DOHH2 (cell line): Measurements from ENCODE around the gene EML6.

Experiments
- H3F3A ChIP-seq: fragments of 200-600 bp; sonication (generic), shearing (Covaris generic); 2 replicates; pipeline ENCODE4 v1.6.0; 2016; ENCODE audit warnings: antibody characterized with exemption, mild to moderate bottlenecking; ENCODE audit not compliant: control insufficient read depth, insufficient read depth
- H3K27ac ChIP-seq: fragments of 200-600 bp; sonication (generic); 2 replicates; pipeline ENCODE4 v1.5.1; 2014; ENCODE audit warnings: low read depth, mild to moderate bottlenecking, low read length, moderate library complexity
- H3K27me3 ChIP-seq: fragments of 200-600 bp; sonication (generic); 2 replicates; pipeline ENCODE4 v1.6.1; 2014; ENCODE audit warnings: mild to moderate bottlenecking, low read length, mixed read lengths; ENCODE audit not compliant: control insufficient read depth
- H3K36me3 ChIP-seq: fragments of 200-600 bp; sonication (generic); 2 replicates; pipeline ENCODE4 v1.6.1; 2014; ENCODE audit warnings: mild to moderate bottlenecking, low read length, moderate library complexity, mixed read lengths; ENCODE audit not compliant: control insufficient read depth
- H3K4me1 ChIP-seq: fragments of 200-600 bp; sonication (generic); 2 replicates; pipeline ENCODE4 v1.6.1; 2014; ENCODE audit warnings: mild to moderate bottlenecking, low read length, mixed read lengths; ENCODE audit not compliant: control insufficient read depth
- H3K4me2 ChIP-seq: fragments of 200-600 bp; sonication (generic); 2 replicates; pipeline ENCODE4 v1.6.0; 2014; ENCODE audit warnings: mild to moderate bottlenecking, low read length, moderate library complexity
- H3K4me3 ChIP-seq: fragments of 200-600 bp; sonication (generic); 2 replicates; pipeline ENCODE4 v1.5.1; 2014; ENCODE audit warnings: mild to moderate bottlenecking, low read length, mixed read lengths
- H3K79me2 ChIP-seq: fragments of 200-600 bp; sonication (generic); 2 replicates; pipeline ENCODE4 v1.6.1; 2014; ENCODE audit warnings: mild to moderate bottlenecking, low read length, mixed read lengths; ENCODE audit not compliant: control insufficient read depth
- H3K9me2 ChIP-seq: fragments of 200-600 bp; sonication (generic); replicated peaks from 2 replicates; pipeline ENCODE4 v1.6.1; 2014; ENCODE audit warnings: mild to moderate bottlenecking, low read length, mixed read lengths; ENCODE audit not compliant: control insufficient read depth
- H3K9me3 ChIP-seq: fragments of 200-600 bp; sonication (generic); 2 replicates; pipeline ENCODE4 v1.6.1; 2014; ENCODE audit warnings: antibody characterized with exemption, low read length, mixed read lengths; ENCODE audit not compliant: control insufficient read depth, insufficient read depth
- H4K20me1 ChIP-seq: fragments of 200-600 bp; sonication (generic); 2 replicates; pipeline ENCODE4 v1.6.0; 2014; ENCODE audit warnings: low read depth, mild to moderate bottlenecking, antibody characterized with exemption, low read length, moderate library complexity; ENCODE audit not compliant: control insufficient read depth, insufficient read depth
- CTCF ChIP-seq: fragments of 200-600 bp; sonication (generic); IDR thresholded peaks from one replicate; pipeline ENCODE4 v1.5.1; 2014; ENCODE audit warnings: antibody characterized with exemption, mild to moderate bottlenecking, low read depth, low read length; ENCODE audit not compliant: poor library complexity, severe bottlenecking
- EZH2phosphoT487 ChIP-seq: fragments of 200-600 bp; sonication (generic); IDR thresholded peaks from 2 replicates; pipeline ENCODE4 v1.6.1; 2017; ENCODE audit warnings: borderline replicate concordance, mild to moderate bottlenecking, antibody characterized with exemption, low read length, moderate library complexity, mixed read lengths

Gene EML6

GRCh38 chr2:54770211-54770610 lies 46.7 kb downstream of the EML6 start:
- Histone ChIP-seq H3K27me3 (no peaks in the 10 kb centered on the region), H3K27ac (no peak overlapping the region), H4K20me1 (no peaks in the 10 kb centered on the region), H3K4me2 (no peak overlapping the region), H3F3A (no peaks in the 10 kb centered on the region), H3K36me3 (peaks cover 18% of the 10 kb centered on the region; the same call in 1 of the 2 replicates), H3K4me1 (peaks cover 7% of the 10 kb centered on the region), H3K4me3 (no peak overlapping the region), H3K9me2 (no peaks in the 10 kb centered on the region), H3K9me3 (peaks cover 13% of the 10 kb centered on the region), H3K79me2 (peaks cover 12% of the 10 kb centered on the region)
- TF ChIP-seq EZH2phosphoT487 (no peak), CTCF (no peak)

- Histone ChIP-seq H3F3A (no peaks in the 10 kb centered on the region), H3K4me2 (no peak overlapping the region), H3K36me3 (peaks cover 21% of the 10 kb centered on the region; the same call in 1 of the 2 replicates), H3K9me3 (peaks cover 17% of the 10 kb centered on the region), H3K27ac (no peak overlapping the region), H3K4me1 (peaks cover 7% of the 10 kb centered on the region), H3K9me2 (no peaks in the 10 kb centered on the region), H3K4me3 (no peak overlapping the region), H3K79me2 (peaks cover 15% of the 10 kb centered on the region), H4K20me1 (no peaks in the 10 kb centered on the region), H3K27me3 (no peaks in the 10 kb centered on the region)
- TF ChIP-seq CTCF (no peak), EZH2phosphoT487 (no peak)
Observed at GRCh38 chr2:54770676-54771075, 47.2 kb downstream of the EML6 start.

GRCh38 chr2:54771166-54771885 lies 47.9 kb downstream of the EML6 start:
- no peaks in the 10 kb centered on the region for H4K20me1 ChIP-seq
- peaks cover 15% of the 10 kb centered on the region for H3K79me2 ChIP-seq
- H3K4me2 ChIP-seq = no peak overlapping the region
- no peak overlapping the region for H3K4me3 ChIP-seq
- H3F3A ChIP-seq = no peaks in the 10 kb centered on the region
- peaks cover 21% of the 10 kb centered on the region; the same call in 1 of the 2 replicates for H3K36me3 ChIP-seq
- H3K27me3 ChIP-seq = no peaks in the 10 kb centered on the region
- H3K9me2 ChIP-seq = no peaks in the 10 kb centered on the region
- peaks cover 7% of the 10 kb centered on the region for H3K4me1 ChIP-seq
- TF ChIP-seq CTCF (no peak), EZH2phosphoT487 (no peak)
- H3K27ac ChIP-seq = no peak overlapping the region
- peaks cover 21% of the 10 kb centered on the region for H3K9me3 ChIP-seq
